NB4 (cell line): ENCODE data around the gene EPHB1.

ENCODE experiments used
- DNase-seq: peaks from one replicate; pipeline ENCODE4 v3.0.0; 2010; ENCODE audit warnings: low read depth
- H3K4me3 ChIP-seq: one replicate; pipeline ENCODE4 v1.5.1; 2011; ENCODE audit warnings: mild to moderate bottlenecking, low read depth, low read length, moderate library complexity
- MYC ChIP-seq: IDR thresholded peaks from 2 replicates; pipeline ENCODE4 v1.6.1; 2011; ENCODE audit warnings: low read depth, low read length
- POLR2A ChIP-seq: IDR thresholded peaks from 2 replicates; pipeline ENCODE4 v1.6.1; 2011; ENCODE audit warnings: mild to moderate bottlenecking; ENCODE audit not compliant: insufficient read length; ENCODE audit errors: extremely low read depth
- TF ChIP-seq, protein P1 (sequence below): IDR thresholded peaks from one replicate; pipeline ENCODE4 v1.5.1; 2012; ENCODE audit warnings: low read depth, low read length
- TF ChIP-seq, protein P2 (sequence below): IDR thresholded peaks from 2 replicates; pipeline ENCODE4 v1.6.1; 2011; ENCODE audit warnings: low read depth, low read length

EPHB1 gene

DNA sequence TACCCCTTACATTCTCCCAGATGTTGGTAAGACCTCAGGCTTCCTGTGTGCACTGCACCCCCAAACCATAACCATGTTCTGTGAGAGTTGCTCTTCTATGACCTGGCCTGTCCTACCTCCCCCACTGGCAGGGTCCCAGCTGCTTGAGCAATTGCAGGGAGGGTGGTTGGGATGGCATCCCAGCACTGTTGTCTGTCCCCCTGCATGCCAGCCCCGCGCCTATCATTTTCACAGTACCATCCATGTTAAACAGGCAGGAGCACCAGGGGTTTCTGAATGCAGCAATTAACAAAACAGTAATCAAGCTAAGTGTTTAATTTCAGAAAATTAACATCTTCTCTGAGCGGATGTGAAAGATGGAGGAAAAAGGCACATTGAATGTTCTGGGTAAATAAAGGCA lies 345.5 kb downstream of the EPHB1 start:
- no peak overlapping the region for H3K4me3 ChIP-seq
- TF ChIP-seq, protein P1, sequence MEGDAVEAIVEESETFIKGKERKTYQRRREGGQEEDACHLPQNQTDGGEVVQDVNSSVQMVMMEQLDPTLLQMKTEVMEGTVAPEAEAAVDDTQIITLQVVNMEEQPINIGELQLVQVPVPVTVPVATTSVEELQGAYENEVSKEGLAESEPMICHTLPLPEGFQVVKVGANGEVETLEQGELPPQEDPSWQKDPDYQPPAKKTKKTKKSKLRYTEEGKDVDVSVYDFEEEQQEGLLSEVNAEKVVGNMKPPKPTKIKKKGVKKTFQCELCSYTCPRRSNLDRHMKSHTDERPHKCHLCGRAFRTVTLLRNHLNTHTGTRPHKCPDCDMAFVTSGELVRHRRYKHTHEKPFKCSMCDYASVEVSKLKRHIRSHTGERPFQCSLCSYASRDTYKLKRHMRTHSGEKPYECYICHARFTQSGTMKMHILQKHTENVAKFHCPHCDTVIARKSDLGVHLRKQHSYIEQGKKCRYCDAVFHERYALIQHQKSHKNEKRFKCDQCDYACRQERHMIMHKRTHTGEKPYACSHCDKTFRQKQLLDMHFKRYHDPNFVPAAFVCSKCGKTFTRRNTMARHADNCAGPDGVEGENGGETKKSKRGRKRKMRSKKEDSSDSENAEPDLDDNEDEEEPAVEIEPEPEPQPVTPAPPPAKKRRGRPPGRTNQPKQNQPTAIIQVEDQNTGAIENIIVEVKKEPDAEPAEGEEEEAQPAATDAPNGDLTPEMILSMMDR: no peak
- no peak for TF ChIP-seq POLR2A
- TF ChIP-seq, protein P2, sequence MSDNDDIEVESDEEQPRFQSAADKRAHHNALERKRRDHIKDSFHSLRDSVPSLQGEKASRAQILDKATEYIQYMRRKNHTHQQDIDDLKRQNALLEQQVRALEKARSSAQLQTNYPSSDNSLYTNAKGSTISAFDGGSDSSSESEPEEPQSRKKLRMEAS: no peak
- no peak for TF ChIP-seq MYC

DNA sequence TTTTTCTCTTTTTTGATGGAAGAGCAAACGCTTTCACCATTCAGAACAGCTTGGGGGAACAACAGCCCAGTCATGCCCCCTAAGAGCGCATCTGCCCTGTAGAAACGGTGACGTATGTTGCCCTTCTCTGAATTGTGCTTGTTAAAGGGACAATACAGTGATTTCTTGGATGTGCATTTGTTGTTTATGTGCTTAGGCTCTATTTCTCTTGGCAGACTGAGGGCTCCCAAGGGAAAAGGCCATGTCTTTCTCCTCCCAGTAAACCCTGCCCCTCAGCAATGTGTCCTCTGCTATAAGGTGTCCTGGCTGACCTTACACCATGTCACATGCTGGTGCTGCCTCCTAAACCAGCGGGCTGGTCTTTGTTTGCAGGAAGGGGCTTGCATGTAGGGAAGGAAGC lies 346.1 kb downstream of the EPHB1 start:
- H3K4me3 ChIP-seq: no peak overlapping the region
- DNase-seq: no peak
- TF ChIP-seq MYC: no peak
- TF ChIP-seq, protein P2: no peak
- TF ChIP-seq, protein P1: no peak
- no peak for TF ChIP-seq POLR2A

More for the DNA sequence above, 345.5 kb downstream of the EPHB1 start:
- no peak for DNase-seq

DNA sequence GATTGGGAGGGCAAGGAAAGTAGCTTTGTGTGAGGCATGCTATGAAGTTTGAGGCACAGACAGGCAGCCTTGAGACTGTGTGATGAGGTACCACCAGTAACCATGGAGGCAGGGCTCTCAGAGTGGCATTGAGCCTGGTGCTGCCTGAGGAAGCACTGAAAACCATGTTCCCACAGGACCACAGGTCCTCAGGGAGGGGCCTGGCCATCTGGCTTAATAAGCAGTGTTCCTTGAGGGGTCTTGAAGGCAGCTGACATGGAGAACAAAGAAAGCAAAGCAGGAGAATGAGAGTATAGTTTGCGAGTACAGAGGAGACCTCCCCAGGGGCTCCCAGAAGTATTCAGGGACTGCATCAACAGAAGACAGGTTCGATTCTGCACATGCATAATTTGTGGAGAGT lies 346.6 kb downstream of the EPHB1 start:
- TF ChIP-seq, protein P2: no peak
- no peak for TF ChIP-seq POLR2A
- TF ChIP-seq, protein P1: no peak
- no peak for TF ChIP-seq MYC

DNA sequence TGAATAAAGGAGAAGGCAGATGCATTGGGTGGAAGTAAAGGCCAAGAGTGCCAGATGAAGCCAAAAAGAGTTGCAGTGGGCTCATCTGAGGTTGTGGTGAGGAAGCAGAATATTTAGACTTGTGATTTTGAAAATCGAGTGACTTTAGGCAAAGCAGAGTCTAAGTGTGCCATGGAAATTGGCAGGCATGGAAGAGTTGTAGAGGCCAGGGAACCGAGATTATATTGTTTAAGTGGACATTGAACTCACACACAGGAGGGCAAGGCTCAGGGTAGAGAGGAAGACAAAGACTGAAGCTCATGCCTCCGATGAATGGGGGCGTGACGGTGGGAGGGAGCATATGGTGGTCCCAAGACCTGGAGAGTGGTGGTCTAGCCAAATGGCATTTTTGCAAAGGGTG lies 347.5 kb downstream of the EPHB1 start:
- no peak for DNase-seq
- TF ChIP-seq, protein P2: no peak
- H3K4me3 ChIP-seq: no peak overlapping the region

More for the DNA sequence above, 346.6 kb downstream of the EPHB1 start:
- H3K4me3 ChIP-seq: no peak overlapping the region
- DNase-seq: no peak

DNA sequence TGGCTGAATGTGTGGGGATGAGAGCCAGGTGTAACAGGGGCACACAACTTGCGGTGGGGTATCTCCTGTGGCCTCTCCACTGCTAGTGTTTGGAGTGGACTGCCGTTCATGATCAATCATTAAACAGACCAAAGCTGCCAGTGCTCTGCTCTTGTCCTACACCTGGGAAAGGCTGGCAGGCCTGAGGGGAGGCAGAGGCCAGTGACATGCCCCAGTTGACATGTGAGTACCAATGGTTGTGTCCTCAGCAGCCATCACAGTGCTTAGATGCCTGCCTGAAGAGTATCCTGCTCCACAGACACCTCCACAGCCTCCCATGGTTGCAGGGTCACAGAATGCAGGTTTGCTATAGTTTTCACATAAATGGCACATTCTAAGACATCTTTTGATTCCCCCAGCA lies 348.4 kb downstream of the EPHB1 start:
- H3K4me3 ChIP-seq: no peak overlapping the region
- no peak for TF ChIP-seq POLR2A
- TF ChIP-seq, protein P2: no peak
- TF ChIP-seq, protein P1: no peak
- no peak for TF ChIP-seq MYC
- no peak for DNase-seq

DNA sequence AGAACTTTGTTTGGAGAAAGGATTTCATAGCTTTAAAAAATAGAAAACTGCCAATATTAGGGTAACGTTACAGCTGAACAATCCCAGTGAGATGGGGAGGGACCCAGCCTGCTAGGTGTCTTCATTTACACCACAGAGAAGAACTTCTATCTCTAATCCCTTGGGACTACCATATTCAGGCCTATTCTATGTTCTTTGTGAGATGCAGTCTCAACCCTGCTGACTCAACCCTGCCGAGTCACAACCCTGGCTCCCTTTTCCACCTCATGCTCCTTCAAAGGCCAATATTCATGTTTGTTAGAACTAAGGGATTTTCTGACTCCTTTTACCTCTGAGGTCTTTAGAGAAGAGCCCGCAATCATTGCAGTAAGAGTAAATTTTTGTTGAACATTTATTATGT lies 350.5 kb downstream of the EPHB1 start:
- no peak for DNase-seq
- TF ChIP-seq, protein P1: no peak
- TF ChIP-seq MYC (no peak), POLR2A (no peak)
- TF ChIP-seq, protein P2: no peak
- no peak overlapping the region for H3K4me3 ChIP-seq
